ENCODE data around the gene CHST12. TPM values are rescaled to one million over a fixed set of nuclear protein-coding genes. Genes with fewer than 3 reads are reported as not detected.

CHST12 gene
- total RNA-seq, 2 experiments from 2014 or later: 3.9 to 43.4 TPM

- H2AFZ ChIP-seq (ENCODE audit: low read length): no peak overlapping the region
- BruUV-seq (replicated peaks): no TSS peak
- no peak overlapping the region for H3K27ac ChIP-seq (ENCODE audit: low read depth, low read length, poor library complexity, severe bottlenecking)
- no peak overlapping the region for H3K4me3 ChIP-seq (ENCODE audit: low read depth, low read length, poor library complexity, severe bottlenecking)
- peak; percentile 71 for DNase-seq (ENCODE audit: low spot score)
- ChIA-PET POLR2A (interaction anchor here (1.1 kb wide), 1 partner anchor 259 kb away, joined by 3 read pairs; no protein-coding TSS in a partner anchor), CTCF (ENCODE audit: unreplicated experiment) (interaction anchor here (0.6 to 1.4 kb wide), 2 partner anchors 17 to 1099 kb away, joined by 4 to 5 read pairs; no protein-coding TSS in a partner anchor)
- no peaks in the 10 kb centered on the region for H3K9me2 ChIP-seq (ENCODE audit: insufficient read depth, low read length)
- no peaks in the 10 kb centered on the region for H3K79me2 ChIP-seq (ENCODE audit: insufficient read depth, low read depth, low read length)
- no peaks in the 10 kb centered on the region for H3K36me3 ChIP-seq (ENCODE audit: insufficient read depth, low read length)
- H3K9me3 ChIP-seq (ENCODE audit: low read length): no peaks in the 10 kb centered on the region
- TF ChIP-seq CTCF (conservative IDR thresholded peaks at IDR 0.05; ENCODE audit: low read length) (peak; percentile 81), EZH2phosphoT487 (IDR thresholded peaks at IDR 0.05; ENCODE audit: borderline replicate concordance, low read depth, low read length) (no peak)
- intact Hi-C loops (cut with micrococcal nuclease; ENCODE audit: unreplicated experiment): loop anchor here (1.0 kb wide), 1 partner anchor 230 kb away; no protein-coding TSS in a partner anchor
- no peaks in the 10 kb centered on the region for H4K20me1 ChIP-seq (ENCODE audit: insufficient read depth, low read length)
- peak overlapping the region; percentile 2; the same call in 1 of the 2 replicates for H3K4me2 ChIP-seq (ENCODE audit: low read length)
- H3K4me1 ChIP-seq (ENCODE audit: insufficient read depth, low read length, poor library complexity, severe bottlenecking): no peaks in the 10 kb centered on the region
Observed at GRCh38 chr7:2451171-2452073, 48.0 kb downstream of the CHST12 start.

GRCh38 chr7:2452074-2452507, 48.7 kb downstream of the CHST12 start:
- H2AFZ ChIP-seq (ENCODE audit: low read length): no peak overlapping the region
- no TSS peak for BruUV-seq (replicated peaks)
- no peak overlapping the region for H3K4me2 ChIP-seq (ENCODE audit: low read length)
- ChIA-PET POLR2A (no interaction called here), CTCF (ENCODE audit: unreplicated experiment) (no interaction called here)
- no peaks in the 10 kb centered on the region for H3K79me2 ChIP-seq (ENCODE audit: insufficient read depth, low read depth, low read length)
- H3K9me2 ChIP-seq (ENCODE audit: insufficient read depth, low read length): no peaks in the 10 kb centered on the region
- H3K4me1 ChIP-seq (ENCODE audit: insufficient read depth, low read length, poor library complexity, severe bottlenecking): no peaks in the 10 kb centered on the region
- H3K27ac ChIP-seq (ENCODE audit: low read depth, low read length, poor library complexity, severe bottlenecking): no peak overlapping the region
- no peak for DNase-seq (ENCODE audit: low spot score)
- TF ChIP-seq EZH2phosphoT487 (IDR thresholded peaks at IDR 0.05; ENCODE audit: borderline replicate concordance, low read depth, low read length) (no peak), CTCF (conservative IDR thresholded peaks at IDR 0.05; ENCODE audit: low read length) (no peak)
- intact Hi-C loops (cut with micrococcal nuclease; ENCODE audit: unreplicated experiment): no loop called here
- no peaks in the 10 kb centered on the region for H3K36me3 ChIP-seq (ENCODE audit: insufficient read depth, low read length)
- no peaks in the 10 kb centered on the region for H4K20me1 ChIP-seq (ENCODE audit: insufficient read depth, low read length)
- H3K4me3 ChIP-seq (ENCODE audit: low read depth, low read length, poor library complexity, severe bottlenecking): no peak overlapping the region
- no peaks in the 10 kb centered on the region for H3K9me3 ChIP-seq (ENCODE audit: low read length)
